ENCODE data around the gene LMO1.

LMO1 gene

GRCh38 chr11:8271106-8271886, 7.6 kb upstream of the LMO1 start:
- H3K4me1 ChIP-seq (ENCODE audit: insufficient read depth, low read length) = peaks cover 5% of the 10 kb centered on the region; the same call in 1 of the 2 replicates
- no peak overlapping the region for H3K4me3 ChIP-seq (ENCODE audit: low read length)
- no peak overlapping the region for H3K9ac ChIP-seq (ENCODE audit: low read depth, low read length)
- peaks cover 66% of the 10 kb centered on the region for H3K27me3 ChIP-seq (ENCODE audit: insufficient read depth, low read length)
- H3K36me3 ChIP-seq (ENCODE audit: insufficient read depth, low read depth, low read length) = no peaks in the 10 kb centered on the region
- H3K9me3 ChIP-seq (ENCODE audit: insufficient read depth, low read depth, low read length) = no peaks in the 10 kb centered on the region
- no peak overlapping the region for H3K27ac ChIP-seq (ENCODE audit: low read length)

GRCh38 chr11:8269636-8270035, 6.0 kb upstream of the LMO1 start:
- H3K9me3 ChIP-seq (ENCODE audit: insufficient read depth, low read depth, low read length) = no peaks in the 10 kb centered on the region
- H3K27me3 ChIP-seq (ENCODE audit: insufficient read depth, low read length) = peaks cover 83% of the 10 kb centered on the region

GRCh38 chr11:8268530-8269400, 5.1 kb upstream of the LMO1 start:
- Histone ChIP-seq H3K4me1 (ENCODE audit: insufficient read depth, low read length) (peaks cover 5% of the 10 kb centered on the region; the same call in 1 of the 2 replicates), H3K4me3 (ENCODE audit: low read length) (peak overlapping the region; percentile 61; the same call in 1 of the 2 replicates), H3K27me3 (ENCODE audit: insufficient read depth, low read length) (peaks cover 91% of the 10 kb centered on the region), H3K27ac (ENCODE audit: low read length) (no peak overlapping the region), H3K9me3 (ENCODE audit: insufficient read depth, low read depth, low read length) (no peaks in the 10 kb centered on the region), H3K36me3 (ENCODE audit: insufficient read depth, low read depth, low read length) (no peaks in the 10 kb centered on the region), H3K9ac (ENCODE audit: low read depth, low read length) (no peak overlapping the region)

More at GRCh38 chr11:8269636-8270035, 6.0 kb upstream of the LMO1 start:
- no peaks in the 10 kb centered on the region for H3K36me3 ChIP-seq (ENCODE audit: insufficient read depth, low read depth, low read length)
- H3K4me1 ChIP-seq (ENCODE audit: insufficient read depth, low read length) = peaks cover 5% of the 10 kb centered on the region; the same call in 1 of the 2 replicates
- H3K27ac ChIP-seq (ENCODE audit: low read length) = no peak overlapping the region
- no peak overlapping the region for H3K9ac ChIP-seq (ENCODE audit: low read depth, low read length)
- no peak overlapping the region for H3K4me3 ChIP-seq (ENCODE audit: low read length)

GRCh38 chr11:8267831-8268529, 4.3 kb upstream of the LMO1 start:
- Histone ChIP-seq H3K4me3 (ENCODE audit: low read length) (peak overlapping the region; percentile 61), H3K27ac (ENCODE audit: low read length) (no peak overlapping the region), H3K36me3 (ENCODE audit: insufficient read depth, low read depth, low read length) (no peaks in the 10 kb centered on the region), H3K9ac (ENCODE audit: low read depth, low read length) (no peak overlapping the region), H3K27me3 (ENCODE audit: insufficient read depth, low read length) (peaks cover 98% of the 10 kb centered on the region), H3K4me1 (ENCODE audit: insufficient read depth, low read length) (peaks cover 9% of the 10 kb centered on the region; the same call in 1 of the 2 replicates), H3K9me3 (ENCODE audit: insufficient read depth, low read depth, low read length) (no peaks in the 10 kb centered on the region)

GRCh38 chr11:8267280-8267679, 3.6 kb upstream of the LMO1 start:
- Histone ChIP-seq H3K4me1 (ENCODE audit: insufficient read depth, low read length) (peaks cover 5% of the 10 kb centered on the region; the same call in 1 of the 2 replicates), H3K9me3 (ENCODE audit: insufficient read depth, low read depth, low read length) (no peaks in the 10 kb centered on the region), H3K36me3 (ENCODE audit: insufficient read depth, low read depth, low read length) (no peaks in the 10 kb centered on the region), H3K9ac (ENCODE audit: low read depth, low read length) (no peak overlapping the region), H3K4me3 (ENCODE audit: low read length) (no peak overlapping the region; the same call in 1 of the 2 replicates), H3K27ac (ENCODE audit: low read length) (no peak overlapping the region), H3K27me3 (ENCODE audit: insufficient read depth, low read length) (peaks cover 99% of the 10 kb centered on the region)

- H3K9ac ChIP-seq (ENCODE audit: low read depth, low read length) = no peak overlapping the region
- no peak overlapping the region for H3K27ac ChIP-seq (ENCODE audit: low read length)
- no peaks in the 10 kb centered on the region for H3K9me3 ChIP-seq (ENCODE audit: insufficient read depth, low read depth, low read length)
- no peaks in the 10 kb centered on the region for H3K36me3 ChIP-seq (ENCODE audit: insufficient read depth, low read depth, low read length)
- no peak overlapping the region; the same call in 1 of the 2 replicates for H3K4me3 ChIP-seq (ENCODE audit: low read length)
- peaks cover 99% of the 10 kb centered on the region for H3K27me3 ChIP-seq (ENCODE audit: insufficient read depth, low read length)
- peaks cover 9% of the 10 kb centered on the region; the same call in 1 of the 2 replicates for H3K4me1 ChIP-seq (ENCODE audit: insufficient read depth, low read length)
These were observed 2.9 kb upstream of the LMO1 start for GRCh38 chr11:8266246-8267241.

GRCh38 chr11:8265681-8266241, 2.1 kb upstream of the LMO1 start:
- H3K27ac ChIP-seq (ENCODE audit: low read length) = no peak overlapping the region
- peaks cover 9% of the 10 kb centered on the region; the same call in 1 of the 2 replicates for H3K4me1 ChIP-seq (ENCODE audit: insufficient read depth, low read length)
- peaks cover 99% of the 10 kb centered on the region for H3K27me3 ChIP-seq (ENCODE audit: insufficient read depth, low read length)
- H3K36me3 ChIP-seq (ENCODE audit: insufficient read depth, low read depth, low read length) = no peaks in the 10 kb centered on the region
- H3K4me3 ChIP-seq (ENCODE audit: low read length) = no peak overlapping the region
- H3K9ac ChIP-seq (ENCODE audit: low read depth, low read length) = no peak overlapping the region
- no peaks in the 10 kb centered on the region for H3K9me3 ChIP-seq (ENCODE audit: insufficient read depth, low read depth, low read length)

- Histone ChIP-seq H3K9me3 (ENCODE audit: insufficient read depth, low read depth, low read length) (no peaks in the 10 kb centered on the region), H3K9ac (ENCODE audit: low read depth, low read length) (no peak overlapping the region), H3K4me1 (ENCODE audit: insufficient read depth, low read length) (peaks cover 9% of the 10 kb centered on the region; the same call in 1 of the 2 replicates), H3K4me3 (ENCODE audit: low read length) (peak overlapping the region; percentile 70), H3K27ac (ENCODE audit: low read length) (no peak overlapping the region), H3K27me3 (ENCODE audit: insufficient read depth, low read length) (peaks cover 98% of the 10 kb centered on the region), H3K36me3 (ENCODE audit: insufficient read depth, low read depth, low read length) (no peaks in the 10 kb centered on the region)
These were observed 439 bp downstream of the LMO1 start for GRCh38 chr11:8263109-8263768.

GRCh38 chr11:8262552-8263108, 1.0 kb downstream of the LMO1 start:
- Histone ChIP-seq H3K4me3 (ENCODE audit: low read length) (peak overlapping the region; percentile 70), H3K9me3 (ENCODE audit: insufficient read depth, low read depth, low read length) (no peaks in the 10 kb centered on the region), H3K4me1 (ENCODE audit: insufficient read depth, low read length) (peaks cover 9% of the 10 kb centered on the region; the same call in 1 of the 2 replicates), H3K36me3 (ENCODE audit: insufficient read depth, low read depth, low read length) (no peaks in the 10 kb centered on the region), H3K27ac (ENCODE audit: low read length) (no peak overlapping the region), H3K9ac (ENCODE audit: low read depth, low read length) (peak overlapping the region; percentile 36; the same call in 1 of the 2 replicates), H3K27me3 (ENCODE audit: insufficient read depth, low read length) (peaks cover 93% of the 10 kb centered on the region)
